ENCODE data around the gene ADAM12.
"Not testable (repeated sequence)": the region's sequence is repeated elsewhere in the genome, so short reads cannot be mapped to it uniquely, and the experiment has no call there.

ADAM12 gene

GRCh38 chr10:125976960-125977605 lies 411.2 kb downstream of the ADAM12 start:
- Histone ChIP-seq H3K27ac (ENCODE audit: insufficient read depth, low read length, poor library complexity, severe bottlenecking) (no peak overlapping the region), H3K27me3 (replicated peaks; ENCODE audit: control insufficient read depth, insufficient read depth, low read length, poor library complexity, severe bottlenecking) (no peaks in the 10 kb centered on the region), H3K36me3 (ENCODE audit: control insufficient read depth, insufficient read depth, low read length) (no peaks in the 10 kb centered on the region), H3K9me3 (ENCODE audit: control insufficient read depth, low read length) (no peaks in the 10 kb centered on the region), H3K4me3 (ENCODE audit: insufficient read depth, low read depth, low read length, poor library complexity, severe bottlenecking) (no peak overlapping the region), H3K4me1 (ENCODE audit: control insufficient read depth, insufficient read depth, low read length, poor library complexity, severe bottlenecking) (no peaks in the 10 kb centered on the region)
- no peak for DNase-seq

- not testable (repeated sequence) for H3K36me3 ChIP-seq (ENCODE audit: control insufficient read depth, insufficient read depth, low read length); H3K27ac ChIP-seq (ENCODE audit: insufficient read depth, low read length, poor library complexity, severe bottlenecking); H3K27me3 ChIP-seq (replicated peaks; ENCODE audit: control insufficient read depth, insufficient read depth, low read length, poor library complexity, severe bottlenecking); H3K4me3 ChIP-seq (ENCODE audit: insufficient read depth, low read depth, low read length, poor library complexity, severe bottlenecking); H3K4me1 ChIP-seq (ENCODE audit: control insufficient read depth, insufficient read depth, low read length, poor library complexity, severe bottlenecking); H3K9me3 ChIP-seq (ENCODE audit: control insufficient read depth, low read length); DNase-seq
Measured at GRCh38 chr10:125970077-125970630, 418.1 kb downstream of the ADAM12 start.

- no peaks in the 10 kb centered on the region for H3K36me3 ChIP-seq (ENCODE audit: control insufficient read depth, insufficient read depth, low read length)
- no peak overlapping the region for H3K27ac ChIP-seq (ENCODE audit: insufficient read depth, low read length, poor library complexity, severe bottlenecking)
- H3K27me3 ChIP-seq (replicated peaks; ENCODE audit: control insufficient read depth, insufficient read depth, low read length, poor library complexity, severe bottlenecking): no peaks in the 10 kb centered on the region
- H3K9me3 ChIP-seq (ENCODE audit: control insufficient read depth, low read length): no peaks in the 10 kb centered on the region
- H3K4me3 ChIP-seq (ENCODE audit: insufficient read depth, low read depth, low read length, poor library complexity, severe bottlenecking): no peak overlapping the region
- no peaks in the 10 kb centered on the region for H3K4me1 ChIP-seq (ENCODE audit: control insufficient read depth, insufficient read depth, low read length, poor library complexity, severe bottlenecking)
- no peak for DNase-seq
Measured at GRCh38 chr10:125967533-125967932, 420.7 kb downstream of the ADAM12 start.

- no peak for DNase-seq
- Histone ChIP-seq H3K27ac (ENCODE audit: insufficient read depth, low read length, poor library complexity, severe bottlenecking) (no peak overlapping the region), H3K9me3 (ENCODE audit: control insufficient read depth, low read length) (no peaks in the 10 kb centered on the region), H3K4me3 (ENCODE audit: insufficient read depth, low read depth, low read length, poor library complexity, severe bottlenecking) (no peak overlapping the region), H3K27me3 (replicated peaks; ENCODE audit: control insufficient read depth, insufficient read depth, low read length, poor library complexity, severe bottlenecking) (no peaks in the 10 kb centered on the region), H3K36me3 (ENCODE audit: control insufficient read depth, insufficient read depth, low read length) (no peaks in the 10 kb centered on the region), H3K4me1 (ENCODE audit: control insufficient read depth, insufficient read depth, low read length, poor library complexity, severe bottlenecking) (no peaks in the 10 kb centered on the region)
Measured at GRCh38 chr10:125964558-125964957, 423.7 kb downstream of the ADAM12 start.
